H1 (cell line): ENCODE measurements around the gene PNPLA3. TPM values are rescaled to one million over a fixed set of nuclear protein-coding genes. Genes with fewer than 3 reads are reported as not detected.

Experiments
- CTCF ChIA-PET: fragments of 300-600 bp; sonication (Branson Sonifier 250); formaldehyde crosslinking; loops from one replicate; lab custom pipeline; 2021; ENCODE audit not compliant: partially characterized antibody; lab: Charles Lee
- POLR2A ChIA-PET: fragments of 300-600 bp; sonication (Branson Sonifier 250); formaldehyde crosslinking; loops from one replicate; lab custom pipeline; 2021; ENCODE audit warnings: inconsistent platforms; ENCODE audit not compliant: partially characterized antibody; lab: Charles Lee
- DNase-seq, 2 experiments: peaks; one replicate each; pipeline versions ENCODE4 v3.0.0 to v3.0.0-alpha.2; 2010 to 2022; ENCODE audit warnings: low spot score in 2 of 2, low read depth in 1 of 2, mixed read lengths in 1 of 2
- FAIRE-seq: peaks from 2 replicates; lab custom pipeline; 2011; peaks lifted over from hg19 to GRCh38; lab: Jason Lieb, UNC
- H2AFZ ChIP-seq: 2 replicates; pipeline ENCODE4 v1.8.1; 2012; ENCODE audit warnings: low read length, inconsistent platforms
- H2AK5ac ChIP-seq: 2 replicates; pipeline ENCODE4 v1.6.1; 2013; ENCODE audit warnings: low read depth, low read length
- H2BK120ac ChIP-seq: replicated peaks from 2 replicates; pipeline ENCODE3; 2013; ENCODE audit warnings: low read depth, low read length, inconsistent platforms
- H2BK12ac ChIP-seq: 2 replicates; pipeline ENCODE4 v1.6.1; 2013; ENCODE audit warnings: low read depth, low read length
- H2BK15ac ChIP-seq: 2 replicates; pipeline ENCODE4 v1.6.1; 2013; ENCODE audit warnings: low read length
- H2BK20ac ChIP-seq: 2 replicates; pipeline ENCODE4 v1.6.1; 2013; ENCODE audit warnings: low read length
- H2BK5ac ChIP-seq: 2 replicates; pipeline ENCODE4 v1.6.1; 2013; ENCODE audit warnings: low read depth, low read length
- H3K14ac ChIP-seq: 2 replicates; pipeline ENCODE4 v1.6.1; 2013; ENCODE audit warnings: inconsistent platforms; ENCODE audit not compliant: insufficient read length
- H3K18ac ChIP-seq: 2 replicates; pipeline ENCODE4 v1.6.1; 2013; ENCODE audit warnings: low read length; ENCODE audit errors: extremely low read depth
- H3K23ac ChIP-seq: 2 replicates; pipeline ENCODE4 v1.6.1; 2013; ENCODE audit warnings: inconsistent platforms; ENCODE audit not compliant: insufficient read length
- H3K23me2 ChIP-seq: 2 replicates; pipeline ENCODE4 v1.6.1; 2013; ENCODE audit warnings: low read depth, low read length
- H3K27ac ChIP-seq: 2 replicates; pipeline ENCODE4 v1.6.1; 2011; ENCODE audit warnings: low read depth, low read length, inconsistent platforms
- H3K27me3 ChIP-seq, 4 experiments: replicated peaks in 1 of 4; 1 replicate in 1 of 4; 2 replicates in 3 of 4; pipeline versions ENCODE4 v1.6.1 to v1.8.1; 2011 to 2013; ENCODE audit warnings: low read length in 3 of 4, mild to moderate bottlenecking in 3 of 4, inconsistent platforms in 2 of 4, mixed read lengths in 2 of 4, moderate library complexity in 1 of 4; ENCODE audit not compliant: control insufficient read depth in 3 of 4, insufficient read depth in 3 of 4; ENCODE audit errors: extremely low read depth in 1 of 4
- H3K36me3 ChIP-seq, 4 experiments: 2 replicates each; pipeline versions ENCODE4 v1.6.1 to v1.8.1; 2011 to 2013; ENCODE audit warnings: mild to moderate bottlenecking in 4 of 4, low read length in 3 of 4, moderate library complexity in 2 of 4, control low read depth in 1 of 4, inconsistent platforms in 1 of 4; ENCODE audit not compliant: insufficient read depth in 4 of 4, control insufficient read depth in 2 of 4
- H3K4ac ChIP-seq: replicated peaks from 2 replicates; pipeline ENCODE3; 2013; ENCODE audit warnings: low read length, low read depth, mixed read lengths, inconsistent platforms; ENCODE audit not compliant: insufficient read length
- H3K4me1 ChIP-seq, 4 experiments: replicated peaks in 1 of 4; 1 replicate in 1 of 4; 2 replicates in 3 of 4; pipeline versions ENCODE4 v1.6.1 to v1.8.1; 2011 to 2013; ENCODE audit warnings: low read length in 3 of 4, inconsistent platforms in 2 of 4, mixed read lengths in 1 of 4; ENCODE audit not compliant: insufficient read depth in 4 of 4, control insufficient read depth in 3 of 4
- H3K4me2 ChIP-seq, 2 experiments: 2 replicates each; pipeline versions ENCODE4 v1.6.1 to v1.8.1; 2011 to 2013; ENCODE audit warnings: low read depth in 2 of 2, low read length in 2 of 2, control low read depth in 1 of 2, inconsistent platforms in 1 of 2, mild to moderate bottlenecking in 1 of 2; ENCODE audit not compliant: insufficient read depth in 1 of 2
- H3K4me3 ChIP-seq, 4 experiments: fragments of 200-600, 300-600 bp in 1 of 4; sonication (generic), shearing (Covaris generic), sonication (Bioruptor Twin) in 1 of 4; 2 replicates each; pipeline versions ENCODE4 v1.5.1 to v1.8.1; 2011 to 2016; ENCODE audit warnings: low read length in 4 of 4, low read depth in 3 of 4, control low read depth in 2 of 4, inconsistent platforms in 2 of 4, mild to moderate bottlenecking in 2 of 4, mixed read lengths in 1 of 4, moderate library complexity in 1 of 4; ENCODE audit not compliant: insufficient read depth in 2 of 4; ENCODE audit errors: extremely low read depth in 1 of 4
- H3K56ac ChIP-seq: replicated peaks from 2 replicates; pipeline ENCODE3; 2013; ENCODE audit warnings: low read depth, mild to moderate bottlenecking, mixed read lengths, low read length, inconsistent platforms; ENCODE audit not compliant: insufficient read length
- H3K79me1 ChIP-seq: 2 replicates; pipeline ENCODE4 v1.6.1; 2013; ENCODE audit warnings: low read depth, low read length, control low read depth
- H3K79me2 ChIP-seq, 2 experiments: 2 replicates each; pipeline versions ENCODE4 v1.6.1 to v1.8.1; 2012 to 2013; ENCODE audit warnings: low read length in 2 of 2, mild to moderate bottlenecking in 2 of 2, inconsistent platforms in 1 of 2; ENCODE audit not compliant: insufficient read depth in 2 of 2, control insufficient read depth in 1 of 2
- H3K9ac ChIP-seq, 4 experiments: replicated peaks in 1 of 4; 1 replicate in 1 of 4; 2 replicates in 3 of 4; pipeline versions ENCODE4 v1.6.1 to v1.8.1; 2011 to 2013; ENCODE audit warnings: low read depth in 3 of 4, low read length in 3 of 4, control low read depth in 2 of 4, mild to moderate bottlenecking in 2 of 4, moderate library complexity in 2 of 4, inconsistent platforms in 1 of 4; ENCODE audit errors: extremely low read depth in 1 of 4
- H3K9me3 ChIP-seq, 2 experiments: 2 replicates each; pipeline versions ENCODE4 v1.6.1 to v1.8.1; 2012 to 2013; ENCODE audit warnings: mild to moderate bottlenecking in 2 of 2, moderate library complexity in 2 of 2, control low read depth in 1 of 2, inconsistent platforms in 1 of 2, low read depth in 1 of 2, low read length in 1 of 2, mixed read lengths in 1 of 2; ENCODE audit not compliant: insufficient read depth in 2 of 2
- H4K20me1 ChIP-seq, 2 experiments: replicated peaks in 1 of 2; 2 replicates each; pipeline versions ENCODE3 to v1.8.1; 2011 to 2013; ENCODE audit warnings: inconsistent platforms in 2 of 2, low read length in 2 of 2, mild to moderate bottlenecking in 1 of 2; ENCODE audit not compliant: insufficient read depth in 2 of 2, control insufficient read depth in 1 of 2
- H4K5ac ChIP-seq: 2 replicates; pipeline ENCODE4 v1.6.1; 2013; ENCODE audit warnings: low read length, low read depth, mixed read lengths, inconsistent platforms; ENCODE audit not compliant: insufficient read length
- H4K8ac ChIP-seq: 2 replicates; pipeline ENCODE4 v1.8.0; 2013; ENCODE audit warnings: mild to moderate bottlenecking, moderate library complexity, low read length, inconsistent platforms; ENCODE audit not compliant: insufficient read depth; ENCODE audit errors: extremely low read depth
- H4K91ac ChIP-seq: replicated peaks from 2 replicates; pipeline ENCODE3; 2013; ENCODE audit warnings: low read length, mixed read lengths, inconsistent platforms; ENCODE audit not compliant: insufficient read length
- JUN ChIP-seq: IDR thresholded peaks from 2 replicates; pipeline ENCODE4 v1.6.1; 2011; ENCODE audit warnings: low read depth, mild to moderate bottlenecking, improper control_type of control experiment, low read length
- JUND ChIP-seq: IDR thresholded peaks from 2 replicates; pipeline ENCODE4 v1.6.1; 2011; ENCODE audit warnings: mild to moderate bottlenecking, improper control_type of control experiment, low read length
- RFX5 ChIP-seq: IDR thresholded peaks from 2 replicates; pipeline ENCODE4 v1.6.1; 2011; ENCODE audit warnings: low read depth, low read length, improper control_type of control experiment, borderline replicate concordance
- SIRT6 ChIP-seq: IDR thresholded peaks from one replicate; pipeline ENCODE4 v1.7.1; 2012; ENCODE audit warnings: low read length, inconsistent platforms
- SUZ12 ChIP-seq: fragments of 200-600 bp; sonication (generic); IDR thresholded peaks from 2 replicates; pipeline ENCODE4 v1.6.1; 2012; ENCODE audit warnings: mild to moderate bottlenecking, inconsistent platforms, low read length, moderate library complexity, mixed read lengths
- ZNF274 ChIP-seq: IDR thresholded peaks from 2 replicates; pipeline ENCODE4 v1.7.0; 2012; ENCODE audit warnings: low read length, borderline replicate concordance; ENCODE audit errors: extremely low read depth
- WGBS, 2 experiments: shearing (Covaris generic) in 1 of 2; methylation state at CpG; one replicate each; pipeline versions ENCODE4 v1.1.6 to v1.1.7; 2013 to 2015; ENCODE audit warnings: low lambda C conversion rate in 2 of 2, mixed read lengths in 2 of 2, inconsistent platforms in 1 of 2, low coverage in 1 of 2, missing lambda C conversion rate in 1 of 2; ENCODE audit not compliant: insufficient replicate concordance in 2 of 2, insufficient coverage in 1 of 2, insufficient read length in 1 of 2; ENCODE audit errors: extremely low coverage in 1 of 2, missing lambda C conversion rate in 1 of 2; 5-methylcytosine and 5-hydroxymethylcytosine counted together
- polyA plus RNA-seq, 7 experiments: library from polyadenylated mRNA; depleted of rRNA in 3 of 7; stranded (reverse) in 5 of 7; unstranded in 2 of 7; fragments of >200 nt in 5 of 7; fragments of 200-250 nt in 2 of 7; gene quantifications; 1 replicate in 5 of 7; 2 replicates in 1 of 7; 4 replicates in 1 of 7; pipeline versions ENCODE4 v1.2.1 to v1.2.3, GENCODE V29; 2011 to 2013; ENCODE audit warnings: missing spikeins in 2 of 7, mixed read lengths in 2 of 7
- total RNA-seq: library from RNA; stranded (reverse); fragmentation: NEBNext Ultra II Directional; extraction: Animal tissue kit (Norgen Biotek cat#: 25700); gene quantifications from 2 replicates; pipeline ENCODE4 v1.2.1, GENCODE V29; 2021

Gene PNPLA3
- total and polyA plus RNA-seq, 2 of the 8 experiments (the other 6 are each of a cell fraction or from before 2014, with no cell fraction given), result 17.5 to 23.4 TPM

- Histone ChIP-seq H3K4me1 (no peaks in the 10 kb centered on the region), H3K9me3 (no peaks in the 10 kb centered on the region), H3K79me1 (no peaks in the 10 kb centered on the region), H2BK15ac (no peak overlapping the region), H4K20me1 (peaks cover 4 to 14% of the 10 kb centered on the region in 2 experiments), H3K27ac (no peak overlapping the region), H3K79me2 (no peaks in the 10 kb centered on the region), H3K27me3 (no peaks in the 10 kb centered on the region), H3K4me3 (no peak overlapping the region), H3K23ac (no peak overlapping the region), H2BK12ac (no peak overlapping the region), H4K5ac (no peak overlapping the region), H2AK5ac (no peak overlapping the region), H2AFZ (no peak overlapping the region), H3K4ac (no peak overlapping the region), H3K56ac (no peak overlapping the region)
- DNase-seq, result no peak
- CTCF ChIA-PET, result interaction anchor here (0.5 to 3.1 kb wide), 8 partner anchors 10 to 745 kb away, joined by 3 to 10 read pairs (median 4); no protein-coding TSS in a partner anchor
- no peak for FAIRE-seq
- TF ChIP-seq ZNF274, result no peak
- no peak for TF ChIP-seq JUND
- no peak for TF ChIP-seq JUN
- TF ChIP-seq RFX5, result no peak
- no peak for TF ChIP-seq SIRT6
- TF ChIP-seq SUZ12, result no peak
- TF ChIP-seq, all 59 proteins: peak for 0
- no peak overlapping the region for H4K91ac ChIP-seq
- POLR2A ChIA-PET, result interaction anchor here (1.5 kb wide), 1 partner anchor 14 kb away, joined by 6 read pairs; no protein-coding TSS in a partner anchor
- H3K23me2 ChIP-seq, result no peaks in the 10 kb centered on the region
- H2BK120ac ChIP-seq, result no peak overlapping the region
- no peak overlapping the region for H3K4me2 ChIP-seq
- WGBS, 2 experiments, result 97% methylated on average over 6 of the region's 6 CpGs; no CpG with 5 or more reads in 1 of the 2 experiments
- no peak overlapping the region for H4K8ac ChIP-seq
- H3K18ac ChIP-seq, result no peak overlapping the region
- H2BK5ac ChIP-seq, result no peak overlapping the region
- H2BK20ac ChIP-seq, result no peak overlapping the region
- H3K14ac ChIP-seq, result no peak overlapping the region
- peaks cover 30 to 70% (median 52%) of the 10 kb centered on the region in 4 experiments for H3K36me3 ChIP-seq
- no peak overlapping the region for H3K9ac ChIP-seq
Observed at GRCh38 chr22:43941449-43941848, 17.8 kb downstream of the PNPLA3 start.
